Adrenal gland (tissue), 5 donors: ENCODE results near the gene NPC1L1.

Experiments used
- CTCF ChIP-seq, 6 experiments: fragments of 450-650 bp in 4 of 6; fragments of 200-600 bp in 2 of 6; sonication (generic) in 1 of 6; IDR thresholded peaks; 1 replicate in 5 of 6; 2 replicates in 1 of 6; pipeline versions ENCODE4 v1.5.1 to v1.8.0; 2016 to 2021; ENCODE audit warnings: antibody characterized with exemption in 6 of 6, mild to moderate bottlenecking in 2 of 6, moderate library complexity in 1 of 6
- POLR2A ChIP-seq, 2 donors: fragments of 450-650 bp; IDR thresholded peaks; one replicate each; pipeline ENCODE4 v1.6.1; 2017; ENCODE audit warnings: antibody characterized with exemption in 2 of 2, mild to moderate bottlenecking in 2 of 2, moderate library complexity in 1 of 2
- donor health status: DM: no; HTN: no; CAD: no.

- TF ChIP-seq POLR2A (IDR thresholded peaks at IDR 0.05) (no peak), CTCF (IDR thresholded peaks at IDR 0.05) (no peak)
Measured at GRCh38 chr7:44564606-44565005, 23.5 kb upstream of the NPC1L1 start.
